ENCODE results near the gene DNHD1.

DNHD1 gene

GRCh38 chr11:6548121-6548520 is 51.0 kb downstream of the DNHD1 start:
- H3K4me2 ChIP-seq (ENCODE audit: low read depth, low read length), result no peak overlapping the region
- H3K4me1 ChIP-seq (ENCODE audit: low read length), result no peaks in the 10 kb centered on the region
- no peak overlapping the region for H3K9ac ChIP-seq (ENCODE audit: low read length)
- H3K4me3 ChIP-seq (ENCODE audit: low read length), result no peak overlapping the region
- H3K79me2 ChIP-seq (ENCODE audit: low read length), result no peaks in the 10 kb centered on the region
- H4K20me1 ChIP-seq (ENCODE audit: insufficient read depth, low read length), result no peaks in the 10 kb centered on the region
- H3K9me2 ChIP-seq (replicated peaks; ENCODE audit: insufficient read depth, low read length), result no peaks in the 10 kb centered on the region
- no peak for DNase-seq
- TF ChIP-seq EZH2 (optimal IDR thresholded peaks at IDR 0.05; ENCODE audit: low read depth, low read length) (no peak), EZH2phosphoT487 (IDR thresholded peaks at IDR 0.05; ENCODE audit: low read length) (no peak), CTCF (IDR thresholded peaks at IDR 0.05; ENCODE audit: low read length) (no peak)
- H3K27me3 ChIP-seq (replicated peaks; ENCODE audit: insufficient read depth, low read length), result no peaks in the 10 kb centered on the region
- H2AFZ ChIP-seq (ENCODE audit: low read length), result no peak overlapping the region
- H3F3A ChIP-seq (ENCODE audit: insufficient read depth, low read length), result no peaks in the 10 kb centered on the region
- no peak overlapping the region for H3K27ac ChIP-seq (ENCODE audit: low read length)
- H3K9me3 ChIP-seq (replicated peaks; ENCODE audit: insufficient read depth, low read length), result no peaks in the 10 kb centered on the region
- no peaks in the 10 kb centered on the region for H3K36me3 ChIP-seq (replicated peaks; ENCODE audit: insufficient read depth, low read length)

- Histone ChIP-seq H2AFZ (ENCODE audit: low read length) (no peak overlapping the region), H3K4me1 (ENCODE audit: low read length) (no peaks in the 10 kb centered on the region), H3K9me2 (replicated peaks; ENCODE audit: insufficient read depth, low read length) (no peaks in the 10 kb centered on the region), H4K20me1 (ENCODE audit: insufficient read depth, low read length) (no peaks in the 10 kb centered on the region), H3K27me3 (replicated peaks; ENCODE audit: insufficient read depth, low read length) (no peaks in the 10 kb centered on the region), H3K79me2 (ENCODE audit: low read length) (no peaks in the 10 kb centered on the region), H3K9ac (ENCODE audit: low read length) (no peak overlapping the region), H3K9me3 (replicated peaks; ENCODE audit: insufficient read depth, low read length) (no peaks in the 10 kb centered on the region), H3F3A (ENCODE audit: insufficient read depth, low read length) (no peaks in the 10 kb centered on the region), H3K4me3 (ENCODE audit: low read length) (no peak overlapping the region), H3K36me3 (replicated peaks; ENCODE audit: insufficient read depth, low read length) (no peaks in the 10 kb centered on the region), H3K27ac (ENCODE audit: low read length) (no peak overlapping the region), H3K4me2 (ENCODE audit: low read depth, low read length) (no peak overlapping the region)
- no peak for DNase-seq
- TF ChIP-seq EZH2 (optimal IDR thresholded peaks at IDR 0.05; ENCODE audit: low read depth, low read length) (no peak), CTCF (IDR thresholded peaks at IDR 0.05; ENCODE audit: low read length) (no peak), EZH2phosphoT487 (IDR thresholded peaks at IDR 0.05; ENCODE audit: low read length) (no peak)
Observed at GRCh38 chr11:6548641-6549040, 51.6 kb downstream of the DNHD1 start.

- H3K4me3 ChIP-seq (ENCODE audit: low read length), result no peak overlapping the region
- no peak for TF ChIP-seq EZH2 (optimal IDR thresholded peaks at IDR 0.05; ENCODE audit: low read depth, low read length)
- no peak for TF ChIP-seq EZH2phosphoT487 (IDR thresholded peaks at IDR 0.05; ENCODE audit: low read length)
- TF ChIP-seq CTCF (IDR thresholded peaks at IDR 0.05; ENCODE audit: low read length), result no peak
- H3K9me3 ChIP-seq (replicated peaks; ENCODE audit: insufficient read depth, low read length), result no peaks in the 10 kb centered on the region
Observed at GRCh38 chr11:6553634-6554033, 56.6 kb downstream of the DNHD1 start.

More at GRCh38 chr11:6553634-6554033, 56.6 kb downstream of the DNHD1 start:
- H4K20me1 ChIP-seq (ENCODE audit: insufficient read depth, low read length), result no peaks in the 10 kb centered on the region
- H3K9me2 ChIP-seq (replicated peaks; ENCODE audit: insufficient read depth, low read length), result no peaks in the 10 kb centered on the region
- H3K4me1 ChIP-seq (ENCODE audit: low read length), result no peaks in the 10 kb centered on the region
- H3K9ac ChIP-seq (ENCODE audit: low read length), result no peak overlapping the region
- DNase-seq, result no peak
- no peak overlapping the region for H3K4me2 ChIP-seq (ENCODE audit: low read depth, low read length)
- no peak overlapping the region for H2AFZ ChIP-seq (ENCODE audit: low read length)
- no peaks in the 10 kb centered on the region for H3K36me3 ChIP-seq (replicated peaks; ENCODE audit: insufficient read depth, low read length)
- H3K27ac ChIP-seq (ENCODE audit: low read length), result no peak overlapping the region
- no peaks in the 10 kb centered on the region for H3K27me3 ChIP-seq (replicated peaks; ENCODE audit: insufficient read depth, low read length)
- H3F3A ChIP-seq (ENCODE audit: insufficient read depth, low read length), result no peaks in the 10 kb centered on the region
- no peaks in the 10 kb centered on the region for H3K79me2 ChIP-seq (ENCODE audit: low read length)

All from MM.1S (cell line).